Neural progenitor cell (in vitro differentiated cells): ENCODE measurements around the gene IGSF3. TPM values are rescaled to one million over a fixed set of nuclear protein-coding genes. Genes with fewer than 3 reads are reported as not detected.
A peak's percentile ranks its signal among the peaks of the same experiment; 100 is the strongest.

ENCODE experiments used
- DNase-seq: peaks from one replicate; pipeline ENCODE4 v3.0.0-alpha.2; 2016; ENCODE audit warnings: low spot score
- H2AFZ ChIP-seq: fragments of 200-600 bp; sonication (generic); replicated peaks from 2 replicates; pipeline ENCODE4 v1.6.1; 2016; ENCODE audit warnings: antibody characterized with exemption
- H3F3A ChIP-seq: fragments of 200-600 bp; sonication (generic); 2 replicates; pipeline ENCODE4 v1.6.1; 2016; ENCODE audit warnings: antibody characterized with exemption, low read depth
- H3K27ac ChIP-seq: fragments of 200-600 bp; sonication (generic); 2 replicates; pipeline ENCODE4 v1.5.1; 2016; ENCODE audit warnings: mild to moderate bottlenecking
- H3K27me3 ChIP-seq: fragments of 200-600 bp; sonication (generic); 2 replicates; pipeline ENCODE4 v1.6.1; 2016; ENCODE audit warnings: mild to moderate bottlenecking, moderate library complexity
- H3K36me3 ChIP-seq: fragments of 200-600 bp; sonication (generic); 2 replicates; pipeline ENCODE4 v1.5.1; 2016
- H3K4me1 ChIP-seq: fragments of 200-600 bp; sonication (generic); 2 replicates; pipeline ENCODE4 v1.6.1; 2016; ENCODE audit warnings: mixed run types
- H3K4me2 ChIP-seq: fragments of 200-600 bp; sonication (generic); 2 replicates; pipeline ENCODE4 v1.6.1; 2016
- H3K4me3 ChIP-seq: fragments of 200-600 bp; sonication (generic); 2 replicates; pipeline ENCODE4 v1.5.1; 2016
- H3K79me2 ChIP-seq: fragments of 200-600 bp; sonication (generic); 2 replicates; pipeline ENCODE4 v1.6.1; 2016; ENCODE audit warnings: low read depth
- H3K9ac ChIP-seq: fragments of 200-600 bp; sonication (generic); 2 replicates; pipeline ENCODE4 v1.6.1; 2016
- H3K9me3 ChIP-seq: fragments of 200-600 bp; sonication (generic); 2 replicates; pipeline ENCODE4 v1.5.1; 2016; ENCODE audit warnings: low read depth
- H4K20me1 ChIP-seq: fragments of 200-600 bp; sonication (generic); 2 replicates; pipeline ENCODE4 v1.6.1; 2016; ENCODE audit warnings: low read depth
- H3K27ac Mint-ChIP-seq: 3 replicates; pipeline ENCODE4 v1.8.0; 2021; ENCODE audit warnings: mixed read lengths
- H3K27me3 Mint-ChIP-seq: 2 replicates; pipeline ENCODE4 v1.8.0; 2022; ENCODE audit warnings: low read depth, mild to moderate bottlenecking, inconsistent platforms, moderate library complexity, mixed read lengths; ENCODE audit not compliant: insufficient read depth
- H3K36me3 Mint-ChIP-seq: 3 replicates; pipeline ENCODE4 v1.8.0; 2021; ENCODE audit warnings: mixed read lengths
- H3K4me1 Mint-ChIP-seq: 3 replicates; pipeline ENCODE4 v1.8.0; 2021; ENCODE audit warnings: mixed read lengths
- H3K4me3 Mint-ChIP-seq: 3 replicates; pipeline ENCODE4 v1.8.0; 2021; ENCODE audit warnings: mild to moderate bottlenecking, moderate library complexity, mixed read lengths
- H3K9me3 Mint-ChIP-seq: 3 replicates; pipeline ENCODE4 v1.8.0; 2020; ENCODE audit warnings: mixed read lengths
- CTCF ChIP-seq: fragments of 200-600 bp; sonication (generic); IDR thresholded peaks from 2 replicates; pipeline ENCODE4 v1.5.1; 2017; ENCODE audit warnings: antibody characterized with exemption, mild to moderate bottlenecking
- EZH2 ChIP-seq: fragments of 200-600 bp; sonication (generic); IDR thresholded peaks from 2 replicates; pipeline ENCODE4 v1.6.1; 2017; ENCODE audit warnings: antibody characterized with exemption, mild to moderate bottlenecking, moderate library complexity
- EZH2phosphoT487 ChIP-seq: fragments of 200-600 bp; sonication (generic); IDR thresholded peaks from 2 replicates; pipeline ENCODE4 v1.6.1; 2017; ENCODE audit warnings: antibody characterized with exemption
- total RNA-seq: library from RNA; depleted of rRNA; stranded (reverse); fragments of >200 nt; gene quantifications from 2 replicates; pipeline ENCODE4 v1.2.3, GENCODE V29; 2015; ENCODE audit warnings: low replicate concordance

IGSF3 gene
- total RNA-seq, 1 donor from 2014 or later, result 24.0 TPM

- peaks cover 5% of the 10 kb centered on the region for H3K27me3 Mint-ChIP-seq
- H3K27ac Mint-ChIP-seq, result peak overlapping the region; percentile 75
- peaks cover 7% of the 10 kb centered on the region for H3K36me3 Mint-ChIP-seq
- H4K20me1 ChIP-seq, result no peaks in the 10 kb centered on the region
- H3F3A ChIP-seq, result peaks cover 4% of the 10 kb centered on the region
- peak overlapping the region; percentile 87 for H3K4me3 Mint-ChIP-seq
- no peak overlapping the region for H3K27ac ChIP-seq
- no peak overlapping the region for H2AFZ ChIP-seq
- no peaks in the 10 kb centered on the region for H3K36me3 ChIP-seq
- H3K27me3 ChIP-seq, result peaks cover 12% of the 10 kb centered on the region
- no peak overlapping the region for H3K4me2 ChIP-seq
- H3K9ac ChIP-seq, result no peak overlapping the region
- H3K9me3 Mint-ChIP-seq, result peaks cover 10% of the 10 kb centered on the region
- peaks cover 20% of the 10 kb centered on the region for H3K4me1 Mint-ChIP-seq
- no peaks in the 10 kb centered on the region for H3K79me2 ChIP-seq
- H3K4me3 ChIP-seq, result no peak overlapping the region
- H3K9me3 ChIP-seq, result no peaks in the 10 kb centered on the region
- DNase-seq, result no peak
- no peaks in the 10 kb centered on the region for H3K4me1 ChIP-seq
- TF ChIP-seq CTCF (no peak), EZH2phosphoT487 (no peak), EZH2 (no peak)
These were observed 98.7 kb downstream of the IGSF3 start for GRCh38 chr1:116568662-116569380.

GRCh38 chr1:116567790-116568661, 99.5 kb downstream of the IGSF3 start:
- H3K4me3 Mint-ChIP-seq, result no peak overlapping the region
- Histone ChIP-seq H3K4me2 (no peak overlapping the region), H3K9me3 (no peaks in the 10 kb centered on the region), H3K4me1 (no peaks in the 10 kb centered on the region), H3K27me3 (peaks cover 12% of the 10 kb centered on the region), H3K4me3 (no peak overlapping the region), H3K9ac (no peak overlapping the region), H4K20me1 (no peaks in the 10 kb centered on the region), H3K79me2 (no peaks in the 10 kb centered on the region), H3K27ac (no peak overlapping the region), H3K36me3 (no peaks in the 10 kb centered on the region), H2AFZ (no peak overlapping the region), H3F3A (peaks cover 4% of the 10 kb centered on the region)
- peaks cover 6% of the 10 kb centered on the region for H3K27me3 Mint-ChIP-seq
- no peak for DNase-seq
- H3K36me3 Mint-ChIP-seq, result peaks cover 7% of the 10 kb centered on the region
- no peak overlapping the region for H3K27ac Mint-ChIP-seq
- H3K9me3 Mint-ChIP-seq, result peaks cover 12% of the 10 kb centered on the region
- H3K4me1 Mint-ChIP-seq, result peaks cover 20% of the 10 kb centered on the region
- no peak for TF ChIP-seq EZH2
- TF ChIP-seq CTCF, result no peak
- no peak for TF ChIP-seq EZH2phosphoT487

- Histone ChIP-seq H3K4me3 (no peak overlapping the region), H3K4me1 (no peaks in the 10 kb centered on the region), H3K9me3 (no peaks in the 10 kb centered on the region), H3F3A (peaks cover 4% of the 10 kb centered on the region), H3K79me2 (no peaks in the 10 kb centered on the region), H4K20me1 (no peaks in the 10 kb centered on the region), H3K9ac (no peak overlapping the region), H3K27me3 (no peaks in the 10 kb centered on the region), H3K4me2 (no peak overlapping the region), H3K36me3 (no peaks in the 10 kb centered on the region), H3K27ac (no peak overlapping the region), H2AFZ (no peak overlapping the region)
- Mint-ChIP-seq H3K4me3 (no peak overlapping the region), H3K36me3 (peaks cover 12% of the 10 kb centered on the region), H3K27me3 (peaks cover 9% of the 10 kb centered on the region), H3K9me3 (peaks cover 20% of the 10 kb centered on the region), H3K4me1 (peaks cover 9% of the 10 kb centered on the region), H3K27ac (no peak overlapping the region)
- no peak for DNase-seq
- TF ChIP-seq CTCF (no peak), EZH2phosphoT487 (no peak), EZH2 (no peak)
These were observed 102.3 kb downstream of the IGSF3 start for GRCh38 chr1:116565222-116565621.
